Trophoblast cell (in vitro differentiated cells and primary cell): ENCODE data around the gene SIX5.
"Not testable (repeated sequence)": the region's sequence is repeated elsewhere in the genome, so short reads cannot be mapped to it uniquely, and the experiment has no call there.

Experiments
- DNase-seq, 2 donors: peaks; one replicate each; pipeline ENCODE4 v3.0.0-alpha.2; 2016
- H2AFZ ChIP-seq: 2 replicates; pipeline ENCODE4 v1.6.1; 2013; ENCODE audit warnings: low read length, moderate library complexity, mild to moderate bottlenecking; ENCODE audit not compliant: insufficient read depth, poor library complexity
- H2AK5ac ChIP-seq: 2 replicates; pipeline ENCODE4 v1.6.1; 2013; ENCODE audit warnings: mild to moderate bottlenecking, low read length
- H2BK120ac ChIP-seq: 2 replicates; pipeline ENCODE4 v1.6.1; 2013; ENCODE audit warnings: low read length, mild to moderate bottlenecking, moderate library complexity; ENCODE audit not compliant: insufficient read depth, poor library complexity
- H2BK12ac ChIP-seq: 2 replicates; pipeline ENCODE4 v1.6.1; 2013; ENCODE audit warnings: mild to moderate bottlenecking, low read length, moderate library complexity
- H2BK5ac ChIP-seq: 2 replicates; pipeline ENCODE4 v1.6.1; 2013; ENCODE audit warnings: low read length, low read depth, moderate library complexity, mild to moderate bottlenecking; ENCODE audit not compliant: poor library complexity
- H3K14ac ChIP-seq: 2 replicates; pipeline ENCODE4 v1.6.1; 2013; ENCODE audit warnings: mild to moderate bottlenecking, low read length
- H3K18ac ChIP-seq: 2 replicates; pipeline ENCODE4 v1.6.1; 2013; ENCODE audit warnings: mild to moderate bottlenecking, low read length
- H3K23ac ChIP-seq: 2 replicates; pipeline ENCODE4 v1.6.1; 2013; ENCODE audit warnings: low read length
- H3K27ac ChIP-seq: 2 replicates; pipeline ENCODE4 v1.5.1; 2013; ENCODE audit warnings: low read depth, mild to moderate bottlenecking, inconsistent platforms, low read length, moderate library complexity
- H3K27me3 ChIP-seq: 2 replicates; pipeline ENCODE4 v1.6.1; 2013; ENCODE audit warnings: inconsistent platforms, mild to moderate bottlenecking, low read length, moderate library complexity; ENCODE audit not compliant: insufficient read depth
- H3K36me3 ChIP-seq, 2 experiments: 1 replicate in 1 of 2; 2 replicates in 1 of 2; pipeline ENCODE4 v1.6.1; 2013; ENCODE audit warnings: low read length in 2 of 2, mild to moderate bottlenecking in 2 of 2, moderate library complexity in 1 of 2; ENCODE audit not compliant: insufficient read depth in 2 of 2, control insufficient read depth in 1 of 2
- H3K4ac ChIP-seq: 2 replicates; pipeline ENCODE4 v1.6.1; 2013; ENCODE audit warnings: low read depth, mild to moderate bottlenecking, low read length, moderate library complexity
- H3K4me1 ChIP-seq, 2 experiments: 1 replicate in 1 of 2; 2 replicates in 1 of 2; pipeline ENCODE4 v1.6.1; 2013; ENCODE audit warnings: low read length in 2 of 2, mild to moderate bottlenecking in 2 of 2, moderate library complexity in 1 of 2; ENCODE audit not compliant: insufficient read depth in 2 of 2, control insufficient read depth in 1 of 2
- H3K4me2 ChIP-seq: 2 replicates; pipeline ENCODE4 v1.6.1; 2013; ENCODE audit warnings: inconsistent platforms, mild to moderate bottlenecking, low read length, moderate library complexity
- H3K4me3 ChIP-seq: 2 replicates; pipeline ENCODE4 v1.5.1; 2013; ENCODE audit warnings: mild to moderate bottlenecking, low read depth, low read length, inconsistent platforms
- H3K79me1 ChIP-seq: one replicate; pipeline ENCODE4 v1.6.1; 2013; ENCODE audit warnings: low read length
- H3K79me2 ChIP-seq: 2 replicates; pipeline ENCODE4 v1.6.1; 2013; ENCODE audit warnings: low read length, mild to moderate bottlenecking; ENCODE audit not compliant: control insufficient read depth, insufficient read depth, poor library complexity
- H3K9ac ChIP-seq: 2 replicates; pipeline ENCODE4 v1.6.1; 2013; ENCODE audit warnings: mild to moderate bottlenecking, low read length
- H3K9me3 ChIP-seq: 2 replicates; pipeline ENCODE4 v1.6.1; 2013; ENCODE audit warnings: low read depth, mild to moderate bottlenecking, control low read depth, inconsistent platforms, low read length; ENCODE audit not compliant: insufficient read depth
- H4K12ac ChIP-seq: 2 replicates; pipeline ENCODE4 v1.6.1; 2013; ENCODE audit warnings: low read depth, mild to moderate bottlenecking, low read length, moderate library complexity
- H4K8ac ChIP-seq: 2 replicates; pipeline ENCODE4 v1.6.1; 2013; ENCODE audit warnings: low read depth, mild to moderate bottlenecking, low read length, moderate library complexity
- H4K91ac ChIP-seq: one replicate; pipeline ENCODE4 v1.6.1; 2013; ENCODE audit warnings: low read depth, mild to moderate bottlenecking, low read length, moderate library complexity
- WGBS: extraction: QIAGEN DNeasy Blood & Tissue Kit; methylation state at CpG from one replicate; pipeline ENCODE4 v1.1.7; 2013; ENCODE audit warnings: missing lambda C conversion rate; ENCODE audit not compliant: insufficient read length, insufficient coverage; ENCODE audit errors: extremely low coverage; 5-methylcytosine and 5-hydroxymethylcytosine counted together

Gene SIX5

DNA sequence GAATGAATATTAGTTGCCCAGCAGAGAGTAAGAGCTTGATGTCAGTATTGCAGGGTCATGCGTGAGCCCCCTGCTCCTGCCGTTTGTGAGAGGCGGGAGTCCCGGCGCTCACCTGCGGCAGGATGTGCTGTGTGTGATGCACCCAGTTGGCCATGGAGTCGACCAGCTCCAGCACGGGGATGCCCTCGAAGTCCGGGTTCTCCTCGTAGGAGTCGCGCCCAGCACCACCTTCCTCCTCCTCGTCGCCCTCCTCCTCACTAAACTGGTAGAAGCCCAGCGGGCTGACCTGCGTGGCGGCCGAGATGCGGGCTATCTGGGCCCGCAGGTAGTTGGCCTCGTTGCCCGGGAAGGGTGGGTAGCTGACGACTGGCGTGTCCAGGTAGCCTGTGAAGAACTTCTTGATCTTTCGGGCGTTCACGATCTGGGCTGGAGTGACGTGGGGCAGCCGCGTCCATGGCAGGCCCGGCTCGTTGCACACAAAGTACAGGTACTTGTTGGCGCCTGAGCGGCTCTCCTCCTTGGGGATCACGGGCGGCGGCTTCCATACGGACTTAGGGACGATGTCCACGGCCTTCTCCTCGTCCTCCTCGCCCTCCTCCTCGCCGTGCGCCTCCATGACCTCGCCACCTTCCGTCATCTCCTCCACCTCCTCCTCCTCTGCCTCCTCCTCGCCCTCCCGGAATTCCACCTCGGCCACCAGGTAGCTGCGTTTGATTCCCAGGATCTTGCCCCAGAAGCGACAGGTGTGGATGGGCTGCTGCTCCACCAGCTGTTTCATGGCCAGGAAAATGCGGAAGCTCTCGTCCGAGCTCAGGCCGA, 35.3 kb upstream of the SIX5 start:
- WGBS, result no CpG with 5 or more reads among the region's 57 CpGs
- Histone ChIP-seq H3K18ac (no peak overlapping the region), H4K12ac (no peak overlapping the region), H3K79me2 (no peaks in the 10 kb centered on the region), H3K9ac (no peak overlapping the region), H4K91ac (no peak overlapping the region), H2AFZ (no peak overlapping the region), H2BK12ac (no peak overlapping the region), H3K27me3 (no peaks in the 10 kb centered on the region), H2BK120ac (no peak overlapping the region), H3K9me3 (no peaks in the 10 kb centered on the region), H3K36me3 (no peaks in the 10 kb centered on the region), H3K79me1 (no peaks in the 10 kb centered on the region), H3K4me1 (peaks cover 0 to 8% of the 10 kb centered on the region in 2 experiments), H2AK5ac (no peak overlapping the region), H3K4me3 (no peak overlapping the region), H3K4me2 (no peak overlapping the region), H3K14ac (no peak overlapping the region), H4K8ac (no peak overlapping the region), H2BK5ac (no peak overlapping the region), H3K23ac (no peak overlapping the region), H3K4ac (no peak overlapping the region), H3K27ac (no peak overlapping the region)
- DNase-seq, result peak in 1 of 2 donors; percentile 31

DNA sequence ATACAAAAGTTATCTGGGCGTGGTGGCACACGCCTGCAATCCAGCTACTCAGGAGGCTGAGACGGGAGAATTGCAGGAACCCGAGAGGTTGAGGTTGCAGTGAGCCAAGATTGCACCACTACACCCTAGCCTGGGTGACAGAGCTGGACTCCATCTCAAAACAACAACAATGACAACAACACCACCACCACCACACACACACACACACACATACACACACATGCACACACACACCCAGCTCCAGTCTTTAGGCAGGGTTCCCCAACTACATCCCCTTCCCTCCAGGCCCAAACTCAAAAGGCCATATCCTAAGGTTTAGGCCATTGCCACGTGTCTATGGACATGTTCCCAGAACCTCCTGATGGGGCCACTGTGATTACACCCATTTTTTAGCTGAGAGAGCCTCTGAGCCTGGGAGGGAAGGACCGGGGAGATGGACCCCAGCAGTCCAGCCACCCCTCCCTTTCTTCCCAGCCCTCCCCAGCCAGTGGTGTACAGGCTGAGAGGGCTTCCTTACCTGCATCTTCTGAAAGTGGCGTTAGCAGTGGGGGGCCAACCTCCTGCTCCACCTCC, 32.6 kb upstream of the SIX5 start:
- Histone ChIP-seq H4K8ac (no peak overlapping the region), H4K91ac (no peak overlapping the region), H3K27ac (no peak overlapping the region), H3K9me3 (no peaks in the 10 kb centered on the region), H3K9ac (no peak overlapping the region), H3K79me1 (no peaks in the 10 kb centered on the region), H3K79me2 (no peaks in the 10 kb centered on the region), H2AK5ac (no peak overlapping the region), H2AFZ (no peak overlapping the region), H3K27me3 (no peaks in the 10 kb centered on the region), H2BK5ac (no peak overlapping the region), H3K23ac (no peak overlapping the region), H2BK120ac (no peak overlapping the region), H3K4me1 (peaks cover 0 to 10% of the 10 kb centered on the region in 2 experiments), H3K4ac (no peak overlapping the region), H3K14ac (no peak overlapping the region), H3K36me3 (no peaks in the 10 kb centered on the region), H2BK12ac (no peak overlapping the region), H3K18ac (no peak overlapping the region), H4K12ac (no peak overlapping the region), H3K4me3 (no peak overlapping the region), H3K4me2 (no peak overlapping the region)
- no CpG with 5 or more reads among the region's 7 CpGs for WGBS
- no peak for DNase-seq

- no peak for DNase-seq
- Histone ChIP-seq H3K36me3 (no peaks in the 10 kb centered on the region), H2AK5ac (no peak overlapping the region), H3K79me2 (no peaks in the 10 kb centered on the region), H3K23ac (no peak overlapping the region), H3K79me1 (no peaks in the 10 kb centered on the region), H4K12ac (no peak overlapping the region), H2BK12ac (no peak overlapping the region), H3K14ac (no peak overlapping the region), H2BK120ac (no peak overlapping the region), H3K4ac (no peak overlapping the region), H3K4me1 (peaks cover 0 to 10% of the 10 kb centered on the region in 2 experiments), H3K27me3 (no peaks in the 10 kb centered on the region), H2AFZ (no peak overlapping the region), H3K9me3 (no peaks in the 10 kb centered on the region), H3K4me3 (no peak overlapping the region), H3K18ac (no peak overlapping the region), H4K91ac (no peak overlapping the region), H3K9ac (no peak overlapping the region), H3K27ac (no peak overlapping the region), H2BK5ac (no peak overlapping the region), H4K8ac (no peak overlapping the region), H3K4me2 (no peak overlapping the region)
- WGBS, result no CpG with 5 or more reads among the region's 8 CpGs
These were observed 31.1 kb upstream of the SIX5 start for GRCh38 chr19:45800070-45800553.

GRCh38 chr19:45799541-45799940, 30.5 kb upstream of the SIX5 start:
- not testable (repeated sequence) for H2BK120ac ChIP-seq, H2AFZ ChIP-seq, H3K79me1 ChIP-seq, H3K79me2 ChIP-seq, H3K4me3 ChIP-seq, H3K14ac ChIP-seq, H3K18ac ChIP-seq, H2BK5ac ChIP-seq, H2AK5ac ChIP-seq, H3K4me2 ChIP-seq, H3K36me3 ChIP-seq, H3K4me1 ChIP-seq, H3K23ac ChIP-seq, H3K9me3 ChIP-seq, H3K27ac ChIP-seq, H4K8ac ChIP-seq, H4K12ac ChIP-seq, H3K27me3 ChIP-seq, H3K9ac ChIP-seq, H3K4ac ChIP-seq, H4K91ac ChIP-seq, H2BK12ac ChIP-seq
- peak; percentile 30 to 74 for DNase-seq
- no CpG with 5 or more reads among the region's 5 CpGs for WGBS
